NB4 (cell line): ENCODE data around the gene NR3C2.

Experiments
- CTCF ChIP-seq: IDR thresholded peaks from one replicate; pipeline ENCODE4 v1.5.1; 2012; ENCODE audit warnings: low read depth, low read length
- MAX ChIP-seq: IDR thresholded peaks from 2 replicates; pipeline ENCODE4 v1.6.1; 2011; ENCODE audit warnings: low read depth, low read length
- MYC ChIP-seq: IDR thresholded peaks from 2 replicates; pipeline ENCODE4 v1.6.1; 2011; ENCODE audit warnings: low read depth, low read length
- POLR2A ChIP-seq: IDR thresholded peaks from 2 replicates; pipeline ENCODE4 v1.6.1; 2011; ENCODE audit warnings: mild to moderate bottlenecking; ENCODE audit not compliant: insufficient read length; ENCODE audit errors: extremely low read depth

- TF ChIP-seq POLR2A (no peak), CTCF (no peak), MYC (no peak), MAX (no peak)
These were observed 332.0 kb downstream of the NR3C2 start for GRCh38 chr4:148110169-148110568.
